Endothelial cell of umbilical vein (primary cell): ENCODE data around the gene CHCHD5. TPM values are rescaled to one million over a fixed set of nuclear protein-coding genes. Genes with fewer than 3 reads are reported as not detected.

Experiments used
- BruUV-seq: library from RNA; stranded (reverse); fragments of 400-500 nt; replicated peaks from 2 replicates; lab custom pipeline; 2021; lab: Mats Ljungman, UMichigan
- CTCF ChIA-PET: fragments of 300-600, 350-600 bp; sonication (Branson Sonifier 250); formaldehyde crosslinking; loops from one replicate; lab custom pipeline; 2021; ENCODE audit warnings: antibody characterized with exemption, inconsistent platforms; lab: Charles Lee
- POLR2A ChIA-PET: fragments of 300-600, 350-600 bp; sonication (Branson Sonifier 250); formaldehyde crosslinking; loops from one replicate; lab custom pipeline; 2021; ENCODE audit warnings: antibody characterized with exemption, inconsistent platforms; lab: Charles Lee
- DNase-seq: peaks from one replicate; pipeline ENCODE4 v3.0.0-alpha.2; 2011; ENCODE audit warnings: low read depth, low spot score
- FAIRE-seq: peaks from 2 replicates; lab custom pipeline; 2011; peaks lifted over from hg19 to GRCh38; lab: Jason Lieb, UNC
- H2AFZ ChIP-seq: 2 replicates; pipeline ENCODE4 v1.6.0; 2012; ENCODE audit warnings: low read depth, low read length, control low read depth, inconsistent platforms
- H3K27ac ChIP-seq: 2 replicates; pipeline ENCODE4 v1.5.1; 2011; ENCODE audit warnings: low read depth, mild to moderate bottlenecking, control low read depth, low read length, moderate library complexity; ENCODE audit not compliant: insufficient read depth
- H3K27me3 ChIP-seq, 2 experiments: 2 replicates each; pipeline versions ENCODE4 v1.6.0 to v1.6.1; 2011; ENCODE audit warnings: low read length in 2 of 2, mixed read lengths in 1 of 2; ENCODE audit not compliant: control insufficient read depth in 2 of 2, insufficient read depth in 2 of 2
- H3K36me3 ChIP-seq, 2 experiments: 2 replicates in 1 of 2; 3 replicates in 1 of 2; pipeline ENCODE4 v1.5.1; 2011; ENCODE audit warnings: low read length in 2 of 2, mild to moderate bottlenecking in 1 of 2, moderate library complexity in 1 of 2; ENCODE audit not compliant: control insufficient read depth in 2 of 2, insufficient read depth in 2 of 2; ENCODE audit errors: extremely low read depth in 1 of 2
- H3K4me1 ChIP-seq: 3 replicates; pipeline ENCODE4 v1.5.1; 2011; ENCODE audit warnings: mild to moderate bottlenecking, low read length; ENCODE audit not compliant: control insufficient read depth, insufficient read depth; ENCODE audit errors: extremely low read depth
- H3K4me2 ChIP-seq: 2 replicates; pipeline ENCODE4 v1.6.1; 2011; ENCODE audit warnings: low read length, control low read depth, mixed read lengths; ENCODE audit not compliant: insufficient read depth
- H3K4me3 ChIP-seq, 3 experiments: fragments of 200-600 bp in 1 of 3; sonication (generic), shearing (Covaris generic) in 1 of 3; replicated peaks in 1 of 3; 2 replicates each; pipeline ENCODE4 v1.5.1; 2011 to 2016; ENCODE audit warnings: control low read depth in 3 of 3, low read length in 3 of 3, mild to moderate bottlenecking in 2 of 3, inconsistent platforms in 1 of 3, low read depth in 1 of 3, moderate library complexity in 1 of 3; ENCODE audit not compliant: insufficient read depth in 1 of 3
- H3K79me2 ChIP-seq: 2 replicates; pipeline ENCODE4 v1.6.0; 2012; ENCODE audit warnings: low read length, inconsistent platforms; ENCODE audit not compliant: control insufficient read depth, insufficient read depth
- H3K9ac ChIP-seq: replicated peaks from 2 replicates; pipeline ENCODE3; 2011; ENCODE audit warnings: low read length, control low read depth; ENCODE audit not compliant: insufficient read depth; ENCODE audit errors: extremely low read depth
- H3K9me1 ChIP-seq: replicated peaks from 3 replicates; pipeline ENCODE4 v1.6.0; 2011; ENCODE audit warnings: mild to moderate bottlenecking, low read length; ENCODE audit not compliant: control insufficient read depth, insufficient read depth; ENCODE audit errors: extremely low read depth
- H3K9me3 ChIP-seq: replicated peaks from 2 replicates; pipeline ENCODE4 v1.5.1; 2012; ENCODE audit warnings: low read length, inconsistent platforms; ENCODE audit not compliant: control insufficient read depth, insufficient read depth
- H4K20me1 ChIP-seq: replicated peaks from 2 replicates; pipeline ENCODE3; 2011; ENCODE audit warnings: mild to moderate bottlenecking, low read length; ENCODE audit not compliant: control insufficient read depth, insufficient read depth; ENCODE audit errors: extremely low read depth
- CTCF ChIP-seq, 2 donors: IDR thresholded peaks; 1 replicate in 1 of 2; 2 replicates in 1 of 2; pipeline ENCODE4 v1.5.1; 2011; ENCODE audit warnings: low read length in 2 of 2, mild to moderate bottlenecking in 2 of 2, moderate library complexity in 2 of 2, control low read depth in 1 of 2, inconsistent platforms in 1 of 2, low read depth in 1 of 2; ENCODE audit not compliant: insufficient read depth in 1 of 2; ENCODE audit errors: extremely low read depth in 1 of 2
- EZH2 ChIP-seq: IDR thresholded peaks from 2 replicates; pipeline ENCODE4 v1.6.1; 2012; ENCODE audit warnings: borderline replicate concordance, low read depth, mild to moderate bottlenecking, moderate library complexity, low read length, inconsistent platforms; ENCODE audit not compliant: severe bottlenecking
- FOS ChIP-seq: IDR thresholded peaks from 2 replicates; pipeline ENCODE4 v1.6.1; 2011; ENCODE audit warnings: mild to moderate bottlenecking, low read length, moderate library complexity, borderline replicate concordance; ENCODE audit not compliant: insufficient read depth
- GATA2 ChIP-seq: IDR thresholded peaks from 2 replicates; pipeline ENCODE4 v1.7.0; 2011; ENCODE audit warnings: low read depth, mild to moderate bottlenecking, moderate library complexity, mixed read lengths, low read length; ENCODE audit not compliant: insufficient read length, insufficient read depth
- MAX ChIP-seq: IDR thresholded peaks from 2 replicates; pipeline ENCODE4 v1.6.1; 2011; ENCODE audit not compliant: insufficient read depth, insufficient read length
- MYC ChIP-seq: IDR thresholded peaks from one replicate; pipeline ENCODE4 v1.6.1; 2011; ENCODE audit warnings: mild to moderate bottlenecking, low read depth, low read length
- POLR2A ChIP-seq: IDR thresholded peaks from 2 replicates; pipeline ENCODE4 v1.6.1; 2012; ENCODE audit warnings: low read depth, mild to moderate bottlenecking, control low read depth, low read length
- POLR2AphosphoS5 ChIP-seq: IDR thresholded peaks from 2 replicates; pipeline ENCODE4 v1.6.1; 2012; ENCODE audit warnings: low read depth, mild to moderate bottlenecking, control low read depth, low read length, moderate library complexity; ENCODE audit not compliant: insufficient read depth
- dilution Hi-C: fragments of 300-500 bp; cut with MboI; formaldehyde crosslinking; loops from one replicate; pipeline ENCODE4 v1.15.0; 2019; ENCODE audit warnings: low sequenced_read_pairs; ENCODE audit not compliant: extremely low pct_ligation_motif_present
- intact Hi-C: fragments of 100-400 bp; cut with micrococcal nuclease; formaldehyde crosslinking; loops from one replicate; pipeline ENCODE4 v1.10.0; 2022
- polyA plus RNA-seq, 4 experiments: library from polyadenylated mRNA; depleted of rRNA in 3 of 4; stranded (reverse) in 3 of 4; unstranded in 1 of 4; fragments of >200 nt; gene quantifications; 2 replicates each; pipeline versions ENCODE4 v1.2.1 to v1.2.3, GENCODE V29; 2011 to 2012; ENCODE audit warnings: missing spikeins in 1 of 4
- total RNA-seq: library from RNA; stranded (reverse); gene quantifications from 2 replicates; pipeline ENCODE4 v1.2.3, GENCODE V29; 2021

Gene CHCHD5
- total and polyA plus RNA-seq, 2 donors (not counting 3 experiments of a cell fraction or from before 2014, with no cell fraction given) = 22.2 to 44.7 TPM

- CTCF ChIA-PET = interaction anchor here (0.7 to 9.9 kb wide), 26 partner anchors 11 to 358 kb away, joined by 3 to 207 read pairs (median 5); partner anchors contain the start of gene SLC20A1
- FAIRE-seq = peak; percentile 60
- dilution Hi-C loops = no loop called here
Observed at GRCh38 chr2:112600634-112601033, 16.2 kb downstream of the CHCHD5 start.

More at GRCh38 chr2:112600634-112601033, 16.2 kb downstream of the CHCHD5 start:
- Histone ChIP-seq H3K4me2 (no peak overlapping the region), H3K79me2 (no peaks in the 10 kb centered on the region), H4K20me1 (no peaks in the 10 kb centered on the region), H3K9ac (no peak overlapping the region), H3K4me1 (peaks cover 2% of the 10 kb centered on the region), H3K27me3 (no peaks in the 10 kb centered on the region), H3K9me1 (no peaks in the 10 kb centered on the region), H3K27ac (no peak overlapping the region), H3K36me3 (no peaks in the 10 kb centered on the region), H3K9me3 (no peaks in the 10 kb centered on the region), H2AFZ (no peak overlapping the region), H3K4me3 (no peak overlapping the region)
- DNase-seq = no peak
- intact Hi-C loops = loop anchor here (1.0 to 5.0 kb wide), 6 partner anchors 26 to 357 kb away; partner anchors contain the start of gene SLC20A1
- no TSS peak for BruUV-seq
- POLR2A ChIA-PET = no interaction called here
- no peak for TF ChIP-seq MYC
- TF ChIP-seq CTCF (IDR thresholded peaks at IDR 0.05; ENCODE audit: extremely low read depth in 1 of 2, insufficient read depth in 1 of 2, low read depth in 1 of 2, low read length in 2 of 2) = no peak
- no peak for TF ChIP-seq POLR2A
- no peak for TF ChIP-seq POLR2AphosphoS5
- no peak for TF ChIP-seq MAX
- TF ChIP-seq EZH2 = no peak
- TF ChIP-seq GATA2 = no peak
- no peak for TF ChIP-seq FOS
